NCI-H345 treated with DMSO at 0.1 percent for 48 hours (cell line): ENCODE results near the gene MRPS10.
"Not testable (repeated sequence)": the region's sequence is repeated elsewhere in the genome, so short reads cannot be mapped to it uniquely, and the experiment has no call there.

Source experiments
- DNase-seq: peaks from one replicate; lab custom pipeline; 2025; ENCODE audit not compliant: unreplicated experiment; lab: John Stamatoyannopoulos, UW

The MRPS10 gene

GRCh38 chr6:42239333-42239732 is 21.7 kb upstream of the MRPS10 start:
- no peak for DNase-seq

DNA sequence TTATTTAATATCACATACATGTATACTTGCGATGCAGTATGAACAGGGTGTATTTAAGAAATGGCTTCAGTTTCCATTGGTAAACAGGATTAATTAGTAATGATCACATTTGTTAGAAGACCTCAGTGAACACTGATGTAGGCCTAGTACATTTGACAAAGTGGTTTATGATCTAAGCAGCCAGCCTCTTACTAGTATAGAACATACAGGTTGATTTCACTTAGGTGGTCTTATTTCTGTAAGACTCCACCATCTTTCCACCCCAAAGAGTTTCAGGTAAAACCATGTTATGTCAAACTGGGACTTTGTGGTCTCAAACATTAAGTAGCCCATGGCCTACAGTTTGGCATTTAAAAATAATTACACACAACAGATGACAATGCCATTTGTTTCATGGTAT is 20.2 kb upstream of the MRPS10 start:
- no peak for DNase-seq

- DNase-seq: no peak
Observed at GRCh38 chr6:42236682-42237473, 19.2 kb upstream of the MRPS10 start.

- DNase-seq: no peak
Observed at GRCh38 chr6:42236030-42236429, 18.4 kb upstream of the MRPS10 start.

DNA sequence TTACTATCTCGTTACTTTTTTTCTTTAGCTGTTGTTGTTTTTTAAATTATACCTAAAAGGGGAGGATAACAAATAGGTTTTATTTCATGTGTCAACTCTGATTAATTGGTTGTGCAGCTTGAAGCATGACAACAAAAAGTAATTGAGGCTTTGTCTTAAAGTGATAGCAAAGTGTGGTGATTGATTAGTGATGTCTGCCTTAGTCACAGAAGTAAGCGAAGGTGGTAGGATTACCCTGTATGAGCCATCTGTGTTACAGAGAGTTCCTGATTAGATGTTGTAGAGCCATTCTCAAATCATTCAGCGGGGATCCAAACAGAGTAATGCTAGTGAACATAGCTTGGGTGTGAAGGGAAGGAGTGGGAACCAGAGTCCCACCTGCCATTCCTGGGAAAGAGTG is 14.4 kb upstream of the MRPS10 start:
- no peak for DNase-seq

- DNase-seq: no peak
Observed at GRCh38 chr6:42230345-42231321, 13.0 kb upstream of the MRPS10 start.

DNA sequence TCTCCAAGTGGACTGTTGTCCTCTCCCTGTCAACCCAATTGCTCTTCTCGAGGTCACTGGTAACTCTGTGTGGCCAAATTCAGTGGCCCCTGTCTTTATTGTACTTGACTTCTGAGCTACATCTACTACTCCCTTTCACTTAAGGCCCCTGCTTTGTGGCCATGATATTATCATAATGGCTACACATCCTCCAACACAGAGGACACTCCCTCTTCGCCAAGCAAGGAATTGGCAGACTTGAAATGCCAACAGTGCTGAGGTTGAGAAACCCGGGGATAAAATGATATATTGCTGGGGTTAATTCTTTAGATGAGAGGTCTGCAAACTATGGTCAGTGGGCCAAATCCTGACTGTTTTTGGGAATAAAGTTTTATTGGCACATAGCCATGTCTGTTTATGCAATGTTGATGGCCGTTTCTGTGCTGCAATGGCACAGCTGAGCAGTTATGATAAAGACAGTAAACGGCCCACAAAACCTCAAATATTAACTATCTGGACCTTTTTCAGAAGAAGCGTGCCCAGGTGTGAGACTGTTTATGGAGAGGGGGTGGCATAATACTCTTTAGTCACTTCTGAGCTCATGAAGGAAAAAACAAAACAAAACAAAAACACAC is 12.0 kb upstream of the MRPS10 start:
- DNase-seq: no peak

- DNase-seq: no peak
Observed at GRCh38 chr6:42228305-42228704, 10.6 kb upstream of the MRPS10 start.

DNA sequence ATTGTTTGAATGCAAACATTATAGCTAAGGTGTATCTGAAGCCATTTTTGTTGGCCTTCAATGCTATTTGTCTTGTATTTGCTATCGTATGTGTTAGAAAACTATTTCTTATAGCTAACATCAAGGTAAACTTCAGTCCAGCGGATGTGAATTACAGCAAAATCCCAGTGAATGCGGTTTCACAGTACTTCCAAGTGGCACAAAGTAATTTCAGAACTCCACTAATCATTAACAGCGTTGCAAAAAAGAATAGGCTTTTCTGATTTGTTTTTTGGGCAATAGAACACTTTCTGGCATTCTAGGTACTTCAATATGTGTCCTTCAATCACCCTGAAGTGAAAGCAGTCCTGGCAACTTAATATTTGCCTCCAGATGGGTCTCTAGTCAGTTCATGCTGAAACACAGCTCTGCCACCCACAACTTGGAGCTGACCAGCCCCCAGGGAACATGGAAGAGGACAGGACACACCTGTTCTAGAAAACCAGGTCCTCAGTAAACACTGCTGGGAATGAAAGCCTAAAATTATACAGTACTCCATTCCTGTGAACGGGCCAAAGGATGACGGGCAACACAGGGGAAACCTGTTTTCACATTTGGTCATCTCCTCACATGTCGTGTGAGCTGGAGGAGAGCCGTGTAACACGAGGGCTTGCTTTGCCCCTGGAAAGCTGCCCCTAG is 9.7 kb upstream of the MRPS10 start:
- DNase-seq: no peak

GRCh38 chr6:42226645-42227143 is 9.0 kb upstream of the MRPS10 start:
- no peak for DNase-seq

DNA sequence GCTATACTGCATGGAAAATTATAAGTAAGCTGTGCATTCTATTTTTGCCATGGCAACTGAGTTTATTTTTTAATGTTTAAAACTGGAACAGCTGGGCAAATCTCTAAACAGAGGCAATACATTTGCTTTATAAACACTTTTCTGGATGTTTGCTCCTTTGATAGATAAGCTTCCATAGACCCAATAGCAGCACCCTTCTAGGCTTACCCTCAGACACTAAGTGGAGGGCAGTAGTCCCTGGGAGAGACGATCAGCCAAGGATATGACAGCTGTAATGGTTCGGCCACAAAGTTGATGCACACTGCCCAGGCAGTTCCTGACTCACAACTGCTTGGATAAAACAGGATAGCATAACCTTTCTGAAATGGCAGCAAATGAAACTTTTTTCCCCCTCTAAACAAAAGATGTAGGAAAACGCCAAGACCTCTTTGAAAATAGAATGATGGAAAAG is 8.5 kb upstream of the MRPS10 start:
- no peak for DNase-seq

GRCh38 chr6:42225419-42225818 is 7.8 kb upstream of the MRPS10 start:
- no peak for DNase-seq

DNA sequence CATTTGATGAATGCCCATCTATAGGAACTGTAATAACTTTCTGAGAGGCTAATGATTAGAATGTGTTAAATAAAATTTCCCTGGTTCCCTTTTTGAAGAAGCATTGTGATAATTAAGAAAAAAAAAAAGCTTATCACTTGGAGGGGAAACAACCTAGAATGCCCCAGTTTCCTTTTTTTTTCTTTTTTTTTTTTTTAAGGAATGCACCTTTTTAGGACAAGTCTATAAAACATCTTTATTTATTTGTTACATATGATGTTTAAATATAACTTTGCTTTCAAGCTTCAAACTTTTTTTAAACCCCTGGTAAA is 7.3 kb upstream of the MRPS10 start:
- DNase-seq: no peak

- DNase-seq: no peak
Observed at GRCh38 chr6:42224222-42225028, 6.8 kb upstream of the MRPS10 start.

- no peak for DNase-seq
Observed at GRCh38 chr6:42222448-42222847, 4.8 kb upstream of the MRPS10 start.

DNA sequence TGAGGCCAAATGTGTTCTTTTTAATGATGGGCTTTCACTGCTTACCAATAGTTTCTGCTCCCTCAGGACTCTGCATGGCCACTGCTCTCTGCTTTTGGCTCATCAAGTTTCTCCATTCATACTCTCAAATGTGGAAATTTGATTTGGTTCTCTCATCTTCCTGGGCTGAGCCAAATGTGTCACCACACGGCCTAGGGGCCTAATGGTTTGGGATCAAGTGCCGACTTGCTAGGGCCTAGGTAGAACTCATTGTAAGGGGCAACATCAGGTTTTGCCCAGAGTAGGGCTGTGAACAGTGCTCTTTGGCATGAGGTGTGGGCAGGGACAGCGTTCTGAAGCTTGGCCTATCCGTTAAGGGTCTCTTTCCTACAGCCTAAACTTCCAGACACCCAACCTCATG is 3.9 kb upstream of the MRPS10 start:
- DNase-seq: no peak

DNA sequence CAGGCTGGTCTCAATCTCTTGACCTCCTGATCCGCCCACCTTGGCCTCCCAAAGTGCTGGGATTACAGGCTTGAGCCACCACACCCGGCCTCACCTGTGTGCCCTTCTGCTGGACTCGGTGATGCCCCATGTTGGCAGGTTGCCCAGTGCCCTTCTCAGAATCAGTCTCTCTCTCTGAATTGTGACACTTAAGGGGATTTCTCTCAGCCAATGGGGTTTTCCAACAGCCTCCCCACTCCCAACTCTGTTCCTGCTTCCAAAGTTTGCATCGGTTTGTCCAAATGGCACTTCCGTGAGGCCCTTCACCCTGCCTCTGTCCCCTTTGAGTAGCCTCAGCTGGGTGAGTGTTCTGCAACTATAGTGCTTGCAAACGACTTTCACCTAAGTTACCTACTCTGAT is 3.1 kb upstream of the MRPS10 start:
- no peak for DNase-seq

GRCh38 chr6:42217157-42217518 is 523 bp downstream of the MRPS10 start:
- DNase-seq: no peak

DNA sequence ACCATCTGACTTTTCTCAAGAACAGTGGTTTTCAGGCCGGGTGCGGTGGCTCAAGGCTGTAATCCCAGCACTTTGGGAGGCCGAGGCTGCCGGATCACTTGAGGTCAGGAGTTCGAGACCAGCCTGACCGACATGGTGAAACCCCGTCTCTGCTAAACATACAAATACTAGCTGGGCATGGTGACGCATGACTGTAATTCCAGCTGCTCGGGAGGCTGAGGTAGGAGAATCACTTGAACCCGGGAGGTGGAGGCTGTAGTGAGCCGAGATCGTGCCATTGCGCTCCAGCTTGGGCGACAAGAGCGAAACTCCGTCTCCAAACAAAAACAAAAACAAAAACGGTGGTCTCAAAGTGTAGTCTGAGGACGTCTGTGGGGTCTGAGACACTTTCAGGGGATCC is 1.2 kb downstream of the MRPS10 start:
- DNase-seq: not testable (repeated sequence)

DNA sequence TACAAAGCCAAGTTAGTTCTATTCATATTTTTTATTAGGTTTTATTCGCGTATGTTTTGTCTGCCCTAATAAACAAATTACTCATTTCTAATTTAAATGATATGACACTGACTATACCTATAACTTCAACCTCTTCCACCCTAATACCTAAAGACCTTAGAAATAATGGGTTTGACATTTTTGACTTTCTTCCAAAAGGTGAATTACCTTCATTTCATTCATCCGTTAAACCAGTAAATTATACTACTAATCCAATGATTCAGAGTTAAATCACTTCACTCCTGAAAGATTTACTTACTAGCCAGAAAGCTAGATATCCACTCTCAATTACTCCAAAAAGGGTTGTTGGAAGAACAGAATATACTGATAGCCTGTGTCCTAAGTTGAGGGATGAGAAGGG is 5.2 kb downstream of the MRPS10 start:
- DNase-seq: no peak
